Sigmoid colon (tissue), 4 donors: ENCODE measurements around the gene RPL7A.

Experiments used
- CTCF ChIP-seq, 4 experiments: fragments of 450-650 bp in 3 of 4; fragments of 200-600 bp in 1 of 4; IDR thresholded peaks; one replicate each; pipeline ENCODE4 v1.5.1; 2016 to 2019; ENCODE audit warnings: antibody characterized with exemption in 4 of 4, mild to moderate bottlenecking in 3 of 4, moderate library complexity in 2 of 4
- EP300 ChIP-seq, 4 donors: sonication (generic); formaldehyde crosslinking; IDR thresholded peaks; one replicate each; pipeline ENCODE4 v1.6.1; 2017; ENCODE audit warnings: antibody characterized with exemption in 4 of 4
- POLR2A ChIP-seq, 2 donors: fragments of 450-650 bp; IDR thresholded peaks; one replicate each; pipeline ENCODE4 v1.6.1; 2016; ENCODE audit warnings: antibody characterized with exemption in 2 of 2, mild to moderate bottlenecking in 2 of 2, moderate library complexity in 2 of 2

- no peak for TF ChIP-seq CTCF (IDR thresholded peaks at IDR 0.05)
- TF ChIP-seq EP300 (IDR thresholded peaks at IDR 0.05) = no peak
- TF ChIP-seq POLR2A (IDR thresholded peaks at IDR 0.05) = no peak
Observed at GRCh38 chr9:133367778-133368177, 19.8 kb downstream of the RPL7A start.
